ENCODE results near the gene GFER. TPM values are rescaled to one million over a fixed set of nuclear protein-coding genes. Genes with fewer than 3 reads are reported as not detected.
"Not testable (repeated sequence)": the region's sequence is repeated elsewhere in the genome, so short reads cannot be mapped to it uniquely, and the experiment has no call there.

The GFER gene
- polyA plus RNA-seq (ENCODE audit: insufficient read length in 10 of 10) = 10 to 100 TPM; 12.4 to 18.7 (median 15.5) TPM
- long read RNA-seq, donor 1, partial matches to known transcripts = 0 of 9 reads
- long read RNA-seq, donor 1, other reads (novel, unspliced or antisense) = 0 of 9 reads
- long read RNA-seq, donor 2, partial matches to known transcripts = 5 of 14 reads
- long read RNA-seq, donor 2, other reads (novel, unspliced or antisense) = 0 of 14 reads
- long read RNA-seq, donor 3 = 0 reads
- long read RNA-seq, donor 4, partial matches to known transcripts = 0 of 2 reads
- long read RNA-seq, donor 4, other reads (novel, unspliced or antisense) = 0 of 2 reads
- long read RNA-seq, donor 5, partial matches to known transcripts = 0 of 8 reads
- long read RNA-seq, donor 5, other reads (novel, unspliced or antisense) = 0 of 8 reads
- long read RNA-seq, donor 6, transcript GFER-201 (3 exons, 2,345 nt) = major isoform, 9 of 11 reads
- long read RNA-seq, donor 6, partial matches to known transcripts = 0 of 11 reads
- long read RNA-seq, donor 6, other reads (novel, unspliced or antisense) = 0 of 11 reads
- long read RNA-seq, donor 7, partial matches to known transcripts = 0 of 5 reads
- long read RNA-seq, donor 7, other reads (novel, unspliced or antisense) = 0 of 5 reads
- long read RNA-seq, donor 8, transcript GFER-201 (3 exons, 2,345 nt) = major isoform, 10 of 21 reads
- long read RNA-seq, donor 8, partial matches to known transcripts = 10 of 21 reads
- long read RNA-seq, donor 8, other reads (novel, unspliced or antisense) = 0 of 21 reads
- long read RNA-seq, donor 9 = 0 reads

DNA sequence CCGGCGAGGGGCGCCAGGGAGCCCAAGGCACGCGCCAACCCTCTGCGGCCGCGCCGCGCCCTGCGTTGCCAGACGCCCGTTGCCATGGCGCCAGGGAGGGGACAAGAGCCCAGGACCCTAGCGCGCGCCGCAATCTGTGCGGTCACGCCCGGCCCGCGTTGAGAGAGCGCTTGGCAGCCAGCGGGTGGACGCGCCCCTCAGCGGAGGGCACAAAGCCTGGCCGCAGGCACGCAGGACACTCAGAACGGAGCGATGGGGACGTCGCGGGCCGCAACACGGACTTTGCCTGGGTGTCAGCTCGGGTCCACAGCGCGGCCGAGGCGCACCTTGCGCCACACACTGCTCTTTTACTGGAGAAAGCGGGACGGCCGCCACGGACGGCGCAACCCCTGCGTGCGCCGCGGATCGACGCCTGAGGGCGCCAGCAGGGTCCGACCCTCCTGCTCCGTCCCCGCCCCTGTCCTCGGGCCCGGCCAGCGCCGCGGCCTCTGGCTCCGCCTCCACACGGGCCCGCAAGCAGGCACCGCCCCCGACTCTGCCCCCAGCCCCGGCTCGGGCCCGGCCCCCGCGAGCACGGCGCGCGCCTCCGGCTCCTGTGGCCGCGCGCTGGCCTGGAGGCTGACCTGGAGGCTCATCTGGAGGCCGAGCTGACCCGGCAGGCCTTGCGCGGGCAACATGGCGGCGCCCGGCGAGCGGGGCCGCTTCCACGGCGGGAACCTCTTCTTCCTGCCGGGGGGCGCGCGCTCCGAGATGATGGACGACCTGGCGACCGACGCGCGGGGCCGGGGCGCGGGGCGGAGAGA lies at the start of gene GFER:
Gene GFER (plus strand): TSS at position 650 of the 803 bp plus-strand sequence. CDS start 26 bp downstream, at position 676.
- DNase-seq = peak; percentile 89 to 96 (median 95)

DNA sequence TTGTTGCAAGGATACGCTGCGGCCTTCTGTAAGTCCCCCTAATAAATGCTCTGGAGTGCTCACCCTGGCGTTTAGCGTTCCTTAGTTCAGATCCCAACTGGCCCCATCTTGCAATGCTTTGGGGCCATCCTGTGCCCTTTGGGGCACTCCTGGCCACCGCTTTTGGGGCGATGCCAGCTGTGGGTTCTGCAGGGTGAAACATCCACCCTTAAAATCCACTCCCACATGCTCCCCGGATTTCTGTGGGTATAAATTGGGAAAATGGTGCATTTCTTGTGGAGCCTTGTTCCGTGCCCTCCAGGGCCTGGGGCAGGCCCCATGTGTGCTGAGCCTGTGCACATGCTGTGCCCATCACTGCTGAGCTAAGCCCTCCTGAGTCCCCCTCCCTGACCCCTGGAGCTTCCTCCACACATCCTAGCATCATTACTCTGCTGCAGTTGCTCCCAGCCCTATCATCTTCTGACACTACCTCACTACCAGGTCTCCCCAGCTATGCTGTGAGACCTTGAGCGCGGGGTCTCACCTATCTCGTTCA lies 47.0 kb upstream of the GFER start:
- no peak for DNase-seq

DNA sequence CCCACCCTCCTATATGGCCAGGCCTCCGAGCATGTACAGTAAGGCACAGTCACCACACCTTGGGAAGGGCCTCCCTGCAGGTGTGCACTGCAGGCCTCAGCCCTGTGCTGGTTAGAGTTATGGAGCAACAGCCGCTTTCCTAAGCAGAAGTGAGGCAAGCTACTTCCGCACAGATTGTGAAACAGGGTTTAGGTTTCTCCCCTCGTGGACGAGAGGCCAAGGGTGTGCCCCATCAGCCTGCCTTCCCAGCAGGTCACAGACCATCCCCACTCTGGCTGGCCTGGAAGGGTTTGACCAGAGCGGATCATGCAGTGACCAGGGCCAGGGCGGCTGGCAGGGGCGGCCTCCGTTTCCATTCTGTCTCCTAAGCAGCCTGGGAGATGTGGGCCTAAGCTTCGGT lies 45.7 kb upstream of the GFER start:
- DNase-seq = no peak

DNA sequence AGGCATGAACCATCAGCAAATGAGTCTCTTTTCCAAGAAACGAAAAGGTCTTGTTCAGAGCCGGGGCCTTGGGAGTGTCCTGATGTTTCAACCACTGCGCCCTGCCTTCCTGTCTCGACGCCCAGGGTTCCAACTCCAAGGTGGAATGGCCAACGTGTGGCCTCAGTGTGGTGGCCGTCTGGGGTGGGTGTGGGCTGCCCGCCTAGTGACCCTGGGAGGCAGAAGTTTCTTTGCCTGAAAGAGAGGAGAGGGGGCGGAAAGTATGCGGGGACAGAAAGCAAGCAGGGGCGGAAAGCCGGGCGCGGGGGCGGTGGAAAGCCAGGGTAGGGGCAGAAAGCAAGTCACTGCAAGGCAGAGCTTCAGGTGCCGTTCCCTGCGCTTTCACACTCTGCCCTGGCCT lies 45.1 kb upstream of the GFER start:
- DNase-seq = no peak

DNA sequence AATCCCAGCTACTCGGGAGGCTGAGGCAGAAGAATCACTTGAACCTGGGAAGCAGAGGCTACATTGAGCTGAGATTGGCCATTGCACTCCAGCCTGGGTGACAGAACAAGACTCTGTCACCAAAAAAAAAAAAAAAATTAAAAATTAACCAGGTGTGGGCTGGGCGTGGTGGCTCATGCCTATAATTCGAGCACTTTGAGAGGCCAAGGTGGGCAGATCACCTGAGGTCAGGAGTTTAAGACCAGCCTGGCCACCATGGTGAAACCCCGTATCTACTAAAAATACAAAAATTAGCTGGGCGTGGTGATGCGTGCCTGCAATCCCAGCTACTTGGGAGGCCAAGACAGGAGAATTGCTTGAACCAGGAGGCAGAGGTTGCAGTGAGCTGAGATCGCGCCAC lies 44.2 kb upstream of the GFER start:
- not testable (repeated sequence) for DNase-seq

DNA sequence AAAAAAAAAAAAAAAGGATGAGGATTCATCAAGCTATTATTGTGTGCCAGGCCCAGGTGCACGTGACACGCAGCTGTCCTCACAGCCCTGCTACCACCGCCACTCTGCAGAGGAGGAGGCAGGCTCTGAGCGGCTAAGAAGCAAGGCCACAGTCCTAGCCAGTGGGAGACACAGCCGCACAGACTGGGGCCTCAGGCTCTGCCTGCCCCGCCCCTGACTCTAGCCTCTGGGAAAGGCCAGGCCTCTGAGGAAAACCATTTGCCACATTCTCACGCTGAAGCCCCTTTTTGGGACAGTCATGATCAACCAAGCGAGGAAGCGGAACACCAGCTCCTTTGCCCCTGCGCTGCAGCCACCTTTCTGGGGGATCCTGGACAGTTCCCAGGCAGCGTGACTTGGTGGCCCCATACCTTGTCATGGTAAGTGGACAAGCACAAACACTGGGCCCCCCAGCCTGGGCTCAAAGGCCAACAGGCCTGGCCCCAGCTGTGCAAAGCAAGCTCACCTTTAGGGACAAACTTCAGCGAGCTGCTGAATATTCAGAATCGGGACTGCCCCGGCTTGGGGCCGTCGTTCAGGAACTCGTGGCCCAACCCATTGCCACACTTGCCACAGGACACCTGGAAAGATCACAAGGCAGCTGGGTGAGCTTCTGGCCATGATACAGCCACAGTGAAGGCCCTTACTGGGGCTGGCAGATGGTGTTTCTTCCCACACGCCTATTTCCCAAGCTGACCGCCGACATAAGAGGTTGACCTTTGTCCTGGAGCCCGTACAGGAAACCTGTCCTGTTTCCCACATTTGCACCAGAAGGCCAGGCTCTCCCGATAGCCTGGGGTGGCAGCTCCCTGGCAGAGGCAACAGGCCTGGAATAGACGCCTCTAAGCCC lies 43.5 kb upstream of the GFER start:
- no peak for DNase-seq

DNA sequence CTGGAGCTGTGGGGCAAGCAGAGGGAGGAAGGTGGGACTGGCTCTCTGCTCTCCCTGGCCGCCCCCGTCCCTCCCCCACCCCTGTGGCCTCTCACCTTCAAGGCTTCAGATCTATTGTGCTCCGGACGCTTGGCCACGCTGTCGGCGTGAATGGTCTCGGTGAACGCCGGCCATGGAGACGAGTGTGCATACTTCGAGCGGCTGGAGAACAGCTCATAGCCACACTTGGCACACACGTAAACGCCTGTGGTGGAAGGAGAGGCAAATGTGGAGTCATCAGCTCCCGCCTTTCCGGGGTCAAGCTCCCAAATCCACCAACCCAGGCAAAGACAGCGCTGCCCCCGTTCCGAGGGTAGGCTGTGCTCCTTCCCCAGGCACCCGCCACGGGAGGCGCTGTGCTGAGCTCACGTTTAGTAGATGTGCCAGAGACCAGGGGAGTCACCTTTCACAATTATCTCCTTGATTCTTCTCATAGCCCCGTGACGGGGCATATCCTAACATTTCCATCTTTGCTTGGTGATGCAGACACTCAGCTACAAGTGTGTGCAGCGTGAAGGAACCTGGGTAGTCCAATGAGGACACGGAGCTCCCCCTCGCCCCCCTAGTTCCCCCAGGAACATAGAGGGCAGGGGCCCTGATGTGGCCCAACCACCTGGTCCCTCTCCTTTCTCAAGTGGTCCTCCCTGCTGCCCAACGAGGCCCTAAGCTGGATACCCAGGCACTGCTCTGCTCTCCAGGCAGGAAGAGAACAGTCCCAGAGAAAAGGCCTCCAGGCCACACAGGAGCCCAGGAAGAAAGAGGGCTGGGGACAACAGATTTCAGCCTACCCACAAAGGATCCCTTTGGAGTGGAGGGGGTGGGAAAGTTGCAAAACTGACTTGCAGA lies 42.6 kb upstream of the GFER start:
- DNase-seq = no peak

DNA sequence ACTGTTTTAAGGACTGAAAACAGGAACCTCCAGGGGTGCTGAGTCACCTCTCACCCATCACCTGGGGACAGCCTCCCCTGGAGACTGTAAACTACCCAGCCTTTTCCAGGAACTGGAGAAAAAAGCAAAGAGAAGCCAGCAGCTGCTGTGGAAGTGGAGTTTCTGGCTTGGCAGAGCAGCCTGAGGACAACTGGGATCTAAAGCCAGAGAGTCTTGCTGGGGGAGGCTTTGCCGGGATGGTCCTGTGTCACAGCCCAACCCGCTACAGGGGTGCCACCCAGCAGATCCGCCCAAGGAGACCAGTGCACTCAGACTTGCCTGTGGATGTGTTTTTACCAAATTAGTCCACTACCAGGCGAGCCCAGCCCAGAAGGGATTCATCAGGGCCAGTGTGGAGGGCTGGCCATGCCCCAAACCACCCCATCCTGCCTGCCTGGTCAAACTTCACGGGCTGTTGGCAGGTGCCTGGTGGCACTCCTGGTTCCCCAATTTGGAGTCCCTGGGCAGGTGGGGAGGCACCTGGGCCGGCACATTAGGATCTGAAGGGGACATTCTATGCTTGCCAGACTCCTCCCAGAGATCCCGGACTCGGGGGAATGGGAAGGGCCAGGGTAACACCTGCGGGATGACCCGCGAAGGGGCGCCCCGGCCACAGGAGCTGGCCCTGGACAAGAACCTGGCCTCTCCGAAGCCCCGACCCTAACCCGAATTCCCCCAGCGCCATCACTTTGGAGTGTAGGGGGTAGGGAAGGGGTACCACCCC lies 41.8 kb upstream of the GFER start:
- no peak for DNase-seq

DNA sequence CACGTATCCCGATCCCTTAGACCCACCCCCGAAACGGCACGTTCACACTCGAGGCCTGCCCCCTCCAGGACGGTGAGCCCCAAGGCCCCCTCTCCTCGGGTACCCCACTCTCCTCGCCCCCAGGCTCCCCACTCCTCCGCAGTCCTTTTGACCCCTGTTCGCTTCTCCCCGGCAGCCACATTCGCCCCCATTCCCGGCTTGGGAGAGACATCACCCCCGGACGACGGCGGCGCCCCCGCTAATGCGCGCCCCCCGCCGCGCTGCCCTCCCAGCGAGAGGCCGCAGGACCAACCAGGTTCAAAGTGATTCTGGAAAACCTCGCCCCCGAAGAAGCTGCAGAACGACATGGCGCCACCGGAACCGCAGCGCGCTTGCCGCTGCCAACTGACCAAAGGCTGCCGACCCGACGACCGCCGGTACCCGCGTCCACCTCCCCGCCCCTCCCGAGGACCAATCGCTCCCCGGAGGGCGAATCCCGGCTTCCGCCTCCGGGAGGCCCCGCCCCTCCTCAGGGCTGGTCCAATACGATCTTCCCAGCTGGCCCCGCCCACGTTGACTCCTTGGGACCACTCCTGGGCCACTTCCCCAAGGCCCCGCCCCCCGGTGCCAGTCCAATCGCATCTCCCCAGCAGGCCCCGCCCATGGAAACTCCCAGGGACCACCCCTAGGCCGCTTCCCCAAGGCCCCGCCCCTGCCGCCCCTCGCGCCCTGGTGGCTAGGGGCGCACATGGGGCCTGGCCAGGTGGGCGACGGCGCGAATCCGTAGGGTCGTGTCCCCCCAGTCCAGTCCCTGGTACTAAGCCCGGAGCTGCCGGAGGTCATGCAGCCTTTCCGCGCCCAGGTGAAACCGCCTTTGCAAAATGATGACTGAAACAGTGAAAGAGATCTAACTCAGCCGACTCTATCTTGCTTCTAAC lies 40.9 kb upstream of the GFER start, which contains the start of gene MSRB1:
Gene MSRB1 (minus strand): TSS at position 390 of the 917 bp plus-strand sequence. CDS start 43 bp downstream, at position 347.
- DNase-seq = peak; percentile 98 to 99 (median 98)

DNA sequence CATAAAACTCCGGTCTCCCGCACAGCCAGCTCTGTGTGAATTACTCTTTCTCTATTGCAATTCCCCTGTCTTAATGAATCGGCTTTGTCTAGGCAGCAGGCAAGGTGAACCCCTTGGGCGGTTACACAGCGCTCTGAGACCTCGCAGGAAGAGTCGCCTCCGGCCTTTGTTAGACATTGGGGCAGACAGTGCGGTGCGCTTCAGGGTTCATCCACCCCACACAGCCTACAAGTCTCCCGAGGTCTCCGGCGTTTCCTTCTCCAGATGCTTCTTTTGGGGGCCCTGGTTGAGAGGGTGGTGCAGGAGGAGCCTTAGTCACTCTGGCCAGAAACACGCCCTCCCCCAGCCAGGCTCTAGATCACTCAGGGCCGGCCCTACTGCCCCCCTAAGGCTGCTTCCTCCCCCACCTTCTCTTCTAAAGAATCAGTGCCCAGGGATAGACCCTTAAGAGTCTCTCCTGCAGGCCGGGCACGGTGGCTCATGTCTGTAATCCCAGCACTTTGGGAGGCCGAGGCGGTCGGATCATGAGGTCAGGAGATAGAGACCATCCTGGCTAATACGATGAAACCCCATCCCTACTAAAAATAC lies 39.3 kb upstream of the GFER start:
- no peak for DNase-seq

DNA sequence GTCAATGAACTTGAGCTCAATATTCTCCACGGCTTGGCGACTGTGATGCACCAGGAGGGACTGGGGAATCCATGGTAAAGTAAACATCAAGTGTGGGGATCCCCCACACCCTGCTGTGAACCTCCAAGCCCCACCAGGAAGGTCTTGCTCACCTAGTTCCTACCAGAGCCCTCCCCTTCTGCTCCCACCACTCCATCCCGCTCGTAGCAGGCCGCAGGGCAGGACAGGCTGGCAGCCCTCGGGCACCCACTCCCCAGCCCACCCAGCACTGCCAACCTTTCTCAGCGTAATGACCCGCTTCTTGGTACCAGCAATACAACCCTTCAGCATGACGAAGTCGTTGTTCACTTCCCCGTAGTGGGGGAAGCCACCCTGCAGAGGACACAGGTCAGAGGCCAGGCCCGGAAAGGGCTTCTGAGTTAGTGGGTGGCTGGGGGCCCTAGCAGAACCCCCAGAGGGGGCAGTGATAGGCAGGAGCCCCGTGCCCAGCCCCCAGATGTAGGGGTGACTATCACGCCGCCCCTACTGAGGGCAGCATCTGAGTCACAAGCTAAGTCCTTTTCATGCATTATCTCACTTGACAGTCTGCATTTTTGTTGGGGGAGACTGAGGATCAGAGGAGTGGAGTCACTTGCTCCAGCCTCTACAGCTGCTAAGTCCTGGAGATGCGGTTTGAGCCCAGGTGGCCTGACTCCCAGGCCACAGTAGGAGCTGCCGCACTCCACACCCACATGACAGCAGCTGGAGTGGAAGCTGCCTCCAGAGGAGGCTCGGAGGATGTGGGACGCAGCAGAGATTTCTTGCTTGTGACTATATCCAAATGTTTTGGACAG lies 38.2 kb upstream of the GFER start:
- DNase-seq = no peak

DNA sequence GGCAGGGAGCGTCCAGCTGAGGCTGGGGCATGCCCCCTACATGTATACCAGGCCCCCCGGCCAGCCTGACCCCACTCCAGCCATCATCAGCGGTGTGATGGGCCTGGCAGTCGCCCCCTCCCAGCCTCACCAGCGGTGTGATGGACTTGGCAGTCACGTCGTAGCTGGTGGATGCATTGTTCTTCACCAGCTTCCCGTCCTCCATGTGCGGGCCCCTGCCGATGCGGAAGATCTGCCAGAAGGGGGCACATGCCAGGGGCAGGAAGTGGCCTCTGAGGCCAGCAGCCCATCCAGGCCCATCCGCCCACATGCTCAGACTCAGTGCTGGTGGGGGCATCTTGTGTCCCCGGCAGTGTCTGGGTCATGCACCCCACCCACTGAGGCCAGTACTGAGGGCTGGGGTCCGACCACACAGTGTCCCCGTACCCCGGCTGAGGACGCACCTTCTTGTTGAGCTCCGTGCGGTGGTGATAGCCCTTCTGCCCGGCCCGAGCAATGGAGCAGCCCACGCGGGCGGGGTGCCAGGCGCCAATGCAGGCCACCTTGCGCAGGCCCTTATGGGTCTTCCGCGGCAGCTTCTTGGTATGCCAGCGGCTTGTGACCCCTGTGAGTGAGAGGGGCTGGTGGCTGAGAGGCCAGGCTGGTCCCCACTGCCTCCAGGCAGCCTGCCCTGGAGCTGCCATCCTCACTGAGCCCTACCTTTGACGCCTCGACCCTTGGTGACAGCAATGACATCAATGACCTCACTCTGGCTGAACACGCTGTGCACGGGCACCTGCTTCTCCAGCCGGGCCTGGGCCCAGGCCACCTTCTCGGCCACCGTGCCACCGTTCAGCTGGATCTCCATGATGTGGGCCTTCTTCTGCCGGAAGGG lies 37.3 kb upstream of the GFER start:
- DNase-seq = no peak

DNA sequence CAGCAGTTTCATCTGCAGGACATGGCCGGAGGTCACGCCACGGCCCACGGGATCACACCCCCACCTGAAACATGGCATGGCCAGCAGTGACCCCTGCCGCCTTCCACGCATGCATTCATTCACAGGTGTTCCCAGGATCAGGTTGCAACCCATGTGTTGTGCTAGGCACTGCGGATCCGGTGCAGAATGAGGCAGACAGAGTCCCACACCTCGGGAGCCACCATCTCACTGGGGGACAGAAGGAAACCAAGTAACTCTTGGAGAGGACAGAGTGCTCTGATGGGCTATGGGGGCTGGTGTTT lies 36.7 kb upstream of the GFER start:
- no peak for DNase-seq

DNA sequence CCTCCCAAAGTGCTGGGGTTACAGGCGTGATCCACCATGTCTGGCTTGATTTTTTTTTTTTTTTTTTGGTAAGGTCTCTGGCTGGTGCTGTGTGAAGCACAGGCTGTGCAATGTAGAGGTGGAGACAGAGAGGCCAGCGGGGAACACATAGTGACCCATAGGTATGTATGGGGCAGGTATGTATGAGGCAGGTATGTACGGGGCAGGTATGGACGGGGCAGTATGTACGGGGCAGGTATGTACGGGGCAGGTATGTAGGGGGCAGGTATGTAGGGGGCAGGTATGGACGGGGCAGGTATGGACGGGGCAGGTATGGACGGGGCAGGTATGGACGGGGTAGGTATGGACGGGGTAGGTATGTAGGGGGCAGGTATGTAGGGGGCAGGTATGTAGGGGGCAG lies 34.5 kb upstream of the GFER start:
- DNase-seq = no peak

DNA sequence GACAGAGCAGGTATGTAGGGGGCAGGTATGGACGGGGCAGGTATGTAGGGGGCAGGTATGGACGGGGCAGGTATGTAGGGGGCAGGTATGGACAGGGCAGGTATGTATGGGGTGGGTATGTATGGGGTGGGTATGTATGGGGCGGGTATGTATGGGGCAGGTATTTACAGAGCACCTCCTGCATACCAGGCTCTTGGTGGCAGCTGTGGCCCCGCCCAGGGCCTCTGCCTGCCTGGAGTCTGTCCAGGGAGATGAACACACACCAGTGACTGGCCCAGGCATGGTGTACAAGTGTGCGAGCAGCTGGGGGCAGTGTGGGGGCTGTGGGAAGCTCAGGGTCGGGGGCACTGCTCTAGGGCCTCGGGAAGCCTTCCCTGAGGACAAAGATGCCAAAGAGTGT lies 33.9 kb upstream of the GFER start:
- DNase-seq = no peak

DNA sequence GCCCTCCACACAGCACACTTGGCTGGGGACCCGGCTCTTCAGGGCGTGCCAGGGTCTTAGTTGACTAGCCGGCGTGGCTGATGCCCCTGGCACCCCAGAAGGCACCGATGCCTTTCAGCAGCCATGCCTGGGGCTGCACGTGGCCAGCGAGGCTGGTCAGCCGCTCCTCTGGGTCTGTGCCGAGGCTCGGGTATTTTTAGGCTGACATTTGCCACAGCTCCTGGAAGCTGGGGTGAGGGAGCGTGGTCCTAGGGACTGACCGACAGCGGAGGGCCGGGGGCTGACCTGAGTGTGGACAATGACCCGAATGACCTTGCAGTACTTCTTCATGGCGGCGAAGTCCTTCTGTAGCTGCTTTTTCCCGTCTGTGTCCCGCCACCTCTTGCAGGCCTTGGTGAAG lies 33.4 kb upstream of the GFER start:
- DNase-seq = no peak
